Neural cell (in vitro differentiated cells): Measurements from ENCODE around the gene ISY1. TPM values are rescaled to one million over a fixed set of nuclear protein-coding genes. Genes with fewer than 3 reads are reported as not detected.

ENCODE experiments used
- H2AFZ ChIP-seq: fragments of 200-600, 300-800 bp; sonication (generic), shearing (Covaris generic); 2 replicates; pipeline ENCODE4 v1.6.0; 2014; ENCODE audit warnings: low read depth, mild to moderate bottlenecking, antibody characterized with exemption, low read length, moderate library complexity
- H3F3A ChIP-seq: fragments of 200-600 bp; shearing (Covaris generic); 2 replicates; pipeline ENCODE4 v1.6.1; 2016; ENCODE audit warnings: mild to moderate bottlenecking, moderate library complexity, mixed read lengths, antibody characterized with exemption, low read length; ENCODE audit not compliant: insufficient read depth, poor library complexity, severe bottlenecking
- H3K27ac ChIP-seq: fragments of 200-600, 300-800 bp; sonication (generic), shearing (Covaris generic); 2 replicates; pipeline ENCODE4 v1.5.1; 2014; ENCODE audit warnings: mild to moderate bottlenecking, low read length, moderate library complexity
- H3K27me3 ChIP-seq: fragments of 300-800, 200-600 bp; sonication (generic), shearing (Covaris generic); 2 replicates; pipeline ENCODE4 v1.6.0; 2014; ENCODE audit warnings: mild to moderate bottlenecking, low read depth, low read length, moderate library complexity; ENCODE audit not compliant: insufficient read depth
- H3K36me3 ChIP-seq: fragments of 300-800, 200-600 bp; sonication (generic), shearing (Covaris generic); 2 replicates; pipeline ENCODE4 v1.5.1; 2014; ENCODE audit warnings: mild to moderate bottlenecking, antibody characterized with exemption, low read length, moderate library complexity; ENCODE audit not compliant: insufficient read depth
- H3K4me2 ChIP-seq: fragments of 300-800, 200-600 bp; sonication (generic), shearing (Covaris generic); 2 replicates; pipeline ENCODE4 v1.6.0; 2014; ENCODE audit warnings: mild to moderate bottlenecking, low read length
- H3K4me3 ChIP-seq: fragments of 300-800, 200-600 bp; sonication (generic), shearing (Covaris generic); 2 replicates; pipeline ENCODE4 v1.5.1; 2014; ENCODE audit warnings: mild to moderate bottlenecking, low read length, moderate library complexity
- H3K79me2 ChIP-seq: fragments of 200-600 bp; shearing (Covaris generic); replicated peaks from 2 replicates; pipeline ENCODE4 v1.6.0; 2014; ENCODE audit warnings: mild to moderate bottlenecking, low read length, moderate library complexity; ENCODE audit not compliant: insufficient read depth
- H3K9ac ChIP-seq: fragments of 300-800, 200-600 bp; sonication (generic), shearing (Covaris generic); 2 replicates; pipeline ENCODE4 v1.6.1; 2016; ENCODE audit warnings: mild to moderate bottlenecking, low read length, mixed read lengths
- H3K9me2 ChIP-seq: fragments of 200-600 bp; shearing (Covaris generic); 2 replicates; pipeline ENCODE4 v1.6.1; 2016; ENCODE audit warnings: mild to moderate bottlenecking, low read length, mixed read lengths; ENCODE audit not compliant: insufficient read depth
- H3K9me3 ChIP-seq: fragments of 200-600, 300-800 bp; sonication (generic), shearing (Covaris generic); 2 replicates; pipeline ENCODE4 v1.6.1; 2016; ENCODE audit warnings: mild to moderate bottlenecking, mixed run types, low read length, moderate library complexity, mixed read lengths
- H4K20me1 ChIP-seq: fragments of 200-600 bp; shearing (Covaris generic); 2 replicates; pipeline ENCODE4 v1.6.1; 2016; ENCODE audit warnings: mild to moderate bottlenecking, mixed run types; ENCODE audit not compliant: insufficient read depth
- EP300 ChIP-seq: fragments of 450-650 bp; conservative IDR thresholded peaks from 2 replicates; pipeline ENCODE4 v1.6.1; 2014; ENCODE audit warnings: antibody characterized with exemption, mild to moderate bottlenecking, moderate library complexity; ENCODE audit not compliant: poor library complexity, severe bottlenecking
- EZH2 ChIP-seq: fragments of 200-600, 300-800 bp; shearing (Covaris generic), sonication (generic); IDR thresholded peaks from 2 replicates; pipeline ENCODE4 v1.6.1; 2014; ENCODE audit warnings: antibody characterized with exemption, low read length, borderline replicate concordance, mild to moderate bottlenecking; ENCODE audit not compliant: insufficient read depth, poor library complexity, severe bottlenecking
- MXI1 ChIP-seq: fragments of 450-650 bp; conservative IDR thresholded peaks from 2 replicates; pipeline ENCODE4 v1.6.1; 2014; ENCODE audit warnings: antibody characterized with exemption, mild to moderate bottlenecking; ENCODE audit not compliant: poor library complexity, severe bottlenecking
- POLR2AphosphoS5 ChIP-seq: IDR thresholded peaks from 2 replicates; pipeline ENCODE4 v1.6.1; 2012
- RAD21 ChIP-seq: fragments of 450-650 bp; conservative IDR thresholded peaks from 2 replicates; pipeline ENCODE4 v1.6.1; 2014; ENCODE audit warnings: antibody characterized with exemption, mild to moderate bottlenecking, moderate library complexity
- SMC3 ChIP-seq: fragments of 450-650 bp; conservative IDR thresholded peaks from 2 replicates; pipeline ENCODE4 v1.6.1; 2014; ENCODE audit warnings: antibody characterized with exemption, mild to moderate bottlenecking, moderate library complexity; ENCODE audit not compliant: poor library complexity
- TAF1 ChIP-seq: IDR thresholded peaks from 2 replicates; pipeline ENCODE4 v1.6.1; 2012; ENCODE audit warnings: low read depth
- polyA plus RNA-seq: library from polyadenylated mRNA; depleted of rRNA; stranded (reverse); fragments of >200 nt; gene quantifications from 2 replicates; pipeline ENCODE4 v1.2.3, GENCODE V29; 2014
- TF ChIP-seq, protein P1 (sequence below): IDR thresholded peaks from 2 replicates; pipeline ENCODE4 v1.6.1; 2012; ENCODE audit warnings: borderline replicate concordance
- TF ChIP-seq, protein P2 (sequence below): fragments of 450-650 bp; IDR thresholded peaks from 2 replicates; pipeline ENCODE4 v1.5.1; 2014; ENCODE audit warnings: antibody characterized with exemption, mild to moderate bottlenecking, moderate library complexity; ENCODE audit not compliant: poor library complexity, severe bottlenecking

ISY1 gene
- polyA plus RNA-seq, 1 donor from 2014 or later = 23.3 TPM

DNA sequence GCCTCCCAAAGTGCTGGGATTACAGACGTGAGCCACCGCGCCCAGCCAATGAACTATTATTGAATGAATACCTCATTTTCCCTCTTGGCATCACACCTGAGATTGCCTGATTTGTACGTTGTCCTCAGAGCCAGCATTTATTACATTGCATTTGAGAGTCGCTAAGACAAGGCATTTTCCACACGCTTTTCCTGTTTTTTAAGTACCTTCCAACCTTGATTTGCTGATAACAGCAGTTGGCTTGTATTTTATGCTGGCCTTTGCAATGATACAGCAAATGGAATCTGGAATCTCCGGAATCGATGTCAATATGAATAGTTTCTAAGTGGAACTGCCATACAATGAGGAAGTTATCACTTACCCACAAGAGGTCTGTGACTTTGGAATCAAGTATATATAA lies 38.5 kb upstream of the ISY1 start:
- H3K4me3 ChIP-seq = no peak overlapping the region
- no peak overlapping the region for H3K27ac ChIP-seq
- H3K79me2 ChIP-seq = no peaks in the 10 kb centered on the region
- H3K4me2 ChIP-seq = no peak overlapping the region
- H3K36me3 ChIP-seq = no peaks in the 10 kb centered on the region
- no peaks in the 10 kb centered on the region for H4K20me1 ChIP-seq
- H3F3A ChIP-seq = no peaks in the 10 kb centered on the region
- H3K9ac ChIP-seq = no peak overlapping the region
- no peaks in the 10 kb centered on the region for H3K9me3 ChIP-seq
- TF ChIP-seq RAD21 = no peak
- H3K9me2 ChIP-seq = no peaks in the 10 kb centered on the region
- H3K27me3 ChIP-seq = no peaks in the 10 kb centered on the region
- no peak overlapping the region for H2AFZ ChIP-seq

DNA sequence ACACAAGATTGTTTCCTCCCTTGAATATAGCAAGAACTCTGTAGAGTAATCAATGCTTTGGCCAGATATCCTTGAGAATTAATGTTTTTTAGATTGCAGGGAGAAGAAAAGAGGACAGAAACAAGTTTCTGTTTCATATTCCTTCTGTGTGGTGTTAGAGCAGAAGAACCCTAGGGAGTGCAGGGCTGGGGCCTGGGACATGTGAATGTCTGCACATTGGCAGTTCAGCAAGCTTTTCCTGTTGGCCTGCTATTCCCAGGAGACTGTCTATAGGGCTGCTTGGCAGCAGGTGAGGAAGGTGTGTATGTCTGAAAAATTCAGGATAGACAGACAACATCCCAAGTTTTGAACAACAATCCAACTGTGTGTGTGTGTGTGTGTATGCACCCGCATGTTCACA lies 36.5 kb upstream of the ISY1 start:
- TF ChIP-seq EZH2 = no peak
- TF ChIP-seq, protein P1, sequence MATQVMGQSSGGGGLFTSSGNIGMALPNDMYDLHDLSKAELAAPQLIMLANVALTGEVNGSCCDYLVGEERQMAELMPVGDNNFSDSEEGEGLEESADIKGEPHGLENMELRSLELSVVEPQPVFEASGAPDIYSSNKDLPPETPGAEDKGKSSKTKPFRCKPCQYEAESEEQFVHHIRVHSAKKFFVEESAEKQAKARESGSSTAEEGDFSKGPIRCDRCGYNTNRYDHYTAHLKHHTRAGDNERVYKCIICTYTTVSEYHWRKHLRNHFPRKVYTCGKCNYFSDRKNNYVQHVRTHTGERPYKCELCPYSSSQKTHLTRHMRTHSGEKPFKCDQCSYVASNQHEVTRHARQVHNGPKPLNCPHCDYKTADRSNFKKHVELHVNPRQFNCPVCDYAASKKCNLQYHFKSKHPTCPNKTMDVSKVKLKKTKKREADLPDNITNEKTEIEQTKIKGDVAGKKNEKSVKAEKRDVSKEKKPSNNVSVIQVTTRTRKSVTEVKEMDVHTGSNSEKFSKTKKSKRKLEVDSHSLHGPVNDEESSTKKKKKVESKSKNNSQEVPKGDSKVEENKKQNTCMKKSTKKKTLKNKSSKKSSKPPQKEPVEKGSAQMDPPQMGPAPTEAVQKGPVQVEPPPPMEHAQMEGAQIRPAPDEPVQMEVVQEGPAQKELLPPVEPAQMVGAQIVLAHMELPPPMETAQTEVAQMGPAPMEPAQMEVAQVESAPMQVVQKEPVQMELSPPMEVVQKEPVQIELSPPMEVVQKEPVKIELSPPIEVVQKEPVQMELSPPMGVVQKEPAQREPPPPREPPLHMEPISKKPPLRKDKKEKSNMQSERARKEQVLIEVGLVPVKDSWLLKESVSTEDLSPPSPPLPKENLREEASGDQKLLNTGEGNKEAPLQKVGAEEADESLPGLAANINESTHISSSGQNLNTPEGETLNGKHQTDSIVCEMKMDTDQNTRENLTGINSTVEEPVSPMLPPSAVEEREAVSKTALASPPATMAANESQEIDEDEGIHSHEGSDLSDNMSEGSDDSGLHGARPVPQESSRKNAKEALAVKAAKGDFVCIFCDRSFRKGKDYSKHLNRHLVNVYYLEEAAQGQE = no peak
- TF ChIP-seq RAD21 = no peak
- TF ChIP-seq POLR2AphosphoS5 = no peak
- no peak for TF ChIP-seq SMC3
- no peak for TF ChIP-seq EP300
- TF ChIP-seq MXI1 = no peak
- TF ChIP-seq, protein P2, sequence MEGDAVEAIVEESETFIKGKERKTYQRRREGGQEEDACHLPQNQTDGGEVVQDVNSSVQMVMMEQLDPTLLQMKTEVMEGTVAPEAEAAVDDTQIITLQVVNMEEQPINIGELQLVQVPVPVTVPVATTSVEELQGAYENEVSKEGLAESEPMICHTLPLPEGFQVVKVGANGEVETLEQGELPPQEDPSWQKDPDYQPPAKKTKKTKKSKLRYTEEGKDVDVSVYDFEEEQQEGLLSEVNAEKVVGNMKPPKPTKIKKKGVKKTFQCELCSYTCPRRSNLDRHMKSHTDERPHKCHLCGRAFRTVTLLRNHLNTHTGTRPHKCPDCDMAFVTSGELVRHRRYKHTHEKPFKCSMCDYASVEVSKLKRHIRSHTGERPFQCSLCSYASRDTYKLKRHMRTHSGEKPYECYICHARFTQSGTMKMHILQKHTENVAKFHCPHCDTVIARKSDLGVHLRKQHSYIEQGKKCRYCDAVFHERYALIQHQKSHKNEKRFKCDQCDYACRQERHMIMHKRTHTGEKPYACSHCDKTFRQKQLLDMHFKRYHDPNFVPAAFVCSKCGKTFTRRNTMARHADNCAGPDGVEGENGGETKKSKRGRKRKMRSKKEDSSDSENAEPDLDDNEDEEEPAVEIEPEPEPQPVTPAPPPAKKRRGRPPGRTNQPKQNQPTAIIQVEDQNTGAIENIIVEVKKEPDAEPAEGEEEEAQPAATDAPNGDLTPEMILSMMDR = no peak
- no peak for TF ChIP-seq TAF1
- Histone ChIP-seq H3K4me2 (no peak overlapping the region), H3K4me3 (no peak overlapping the region), H3K9ac (no peak overlapping the region), H3K27ac (no peak overlapping the region), H2AFZ (no peak overlapping the region), H3F3A (no peaks in the 10 kb centered on the region), H3K9me3 (no peaks in the 10 kb centered on the region), H4K20me1 (no peaks in the 10 kb centered on the region), H3K27me3 (no peaks in the 10 kb centered on the region), H3K9me2 (no peaks in the 10 kb centered on the region), H3K36me3 (no peaks in the 10 kb centered on the region), H3K79me2 (no peaks in the 10 kb centered on the region)

GRCh38 chr3:129196601-129197000 lies 35.7 kb upstream of the ISY1 start:
- Histone ChIP-seq H3K27ac (no peak overlapping the region), H4K20me1 (no peaks in the 10 kb centered on the region), H3K9me3 (no peaks in the 10 kb centered on the region), H2AFZ (no peak overlapping the region), H3K27me3 (no peaks in the 10 kb centered on the region), H3F3A (no peaks in the 10 kb centered on the region), H3K9me2 (no peaks in the 10 kb centered on the region), H3K36me3 (no peaks in the 10 kb centered on the region), H3K4me2 (no peak overlapping the region), H3K79me2 (no peaks in the 10 kb centered on the region), H3K4me3 (no peak overlapping the region), H3K9ac (no peak overlapping the region)
- TF ChIP-seq EP300 (no peak), SMC3 (no peak), TAF1 (no peak), MXI1 (no peak), RAD21 (no peak), POLR2AphosphoS5 (no peak)
- TF ChIP-seq, protein P2 = no peak
